GM12864 (cell line): ENCODE data around the gene SNRPD3.

Experiments used
- DNase-seq: peaks from one replicate; pipeline ENCODE4 v3.0.0-alpha.2; 2011; ENCODE audit warnings: low read depth
- H3K4me3 ChIP-seq: 2 replicates; pipeline ENCODE4 v1.5.1; 2011; ENCODE audit warnings: mild to moderate bottlenecking, low read depth, low read length, control low read depth
- CTCF ChIP-seq: IDR thresholded peaks from 2 replicates; pipeline ENCODE4 v1.5.1; 2011; ENCODE audit warnings: low read depth, mild to moderate bottlenecking, moderate library complexity, low read length, control low read depth, inconsistent platforms; ENCODE audit errors: missing control alignments

The SNRPD3 gene

GRCh38 chr22:24535348-24535747 is 20.5 kb upstream of the SNRPD3 start:
- no peak overlapping the region for H3K4me3 ChIP-seq
- DNase-seq, result no peak
- TF ChIP-seq CTCF, result no peak

- DNase-seq, result no peak
- H3K4me3 ChIP-seq, result no peak overlapping the region
- no peak for TF ChIP-seq CTCF
These were observed 19.7 kb upstream of the SNRPD3 start for GRCh38 chr22:24536089-24536488.

- TF ChIP-seq CTCF, result no peak
- H3K4me3 ChIP-seq, result no peak overlapping the region
These were observed 15.3 kb upstream of the SNRPD3 start for GRCh38 chr22:24540470-24540869.

GRCh38 chr22:24541681-24542515 is 13.9 kb upstream of the SNRPD3 start:
- no peak overlapping the region for H3K4me3 ChIP-seq
- no peak for DNase-seq

More at GRCh38 chr22:24540470-24540869, 15.3 kb upstream of the SNRPD3 start:
- DNase-seq, result no peak

GRCh38 chr22:24542641-24543040 is 13.2 kb upstream of the SNRPD3 start:
- DNase-seq, result no peak
- no peak overlapping the region for H3K4me3 ChIP-seq
- TF ChIP-seq CTCF, result no peak

More at GRCh38 chr22:24541681-24542515, 13.9 kb upstream of the SNRPD3 start:
- TF ChIP-seq CTCF, result no peak

GRCh38 chr22:24543185-24543601 is 12.6 kb upstream of the SNRPD3 start:
- no peak overlapping the region for H3K4me3 ChIP-seq
- no peak for DNase-seq
- no peak for TF ChIP-seq CTCF
